Testis (tissue), 3 donors: ENCODE measurements around the gene PGAP1. TPM values are rescaled to one million over a fixed set of nuclear protein-coding genes. Genes with fewer than 3 reads are reported as not detected.
"Not testable (repeated sequence)": the region's sequence is repeated elsewhere in the genome, so short reads cannot be mapped to it uniquely, and the experiment has no call there.

Experiments
- DNase-seq: peaks from one replicate; pipeline ENCODE4 v3.0.0-alpha.2; 2019
- H3K27ac ChIP-seq, 2 donors: fragments of 200-600 bp; sonication (generic); one replicate each; pipeline ENCODE4 v1.5.1; 2019
- H3K27me3 ChIP-seq: fragments of 200-600 bp; sonication (generic); one replicate; pipeline ENCODE4 v1.5.1; 2019
- H3K36me3 ChIP-seq: fragments of 200-600 bp; sonication (generic); one replicate; pipeline ENCODE4 v1.5.1; 2017; ENCODE audit warnings: low read depth; ENCODE audit errors: missing control alignments
- H3K4me1 ChIP-seq: fragments of 200-600 bp; sonication (generic); one replicate; pipeline ENCODE4 v1.5.1; 2019
- H3K4me3 ChIP-seq, 2 donors: fragments of 200-600 bp; sonication (generic); one replicate each; pipeline ENCODE4 v1.5.1; 2017 to 2019
- H3K9me3 ChIP-seq: fragments of 200-600 bp; sonication (generic); one replicate; pipeline ENCODE4 v1.5.1; 2017
- POLR2A ChIP-seq: fragments of 450-650 bp; IDR thresholded peaks from one replicate; pipeline ENCODE4 v1.6.1; 2017; ENCODE audit warnings: antibody characterized with exemption, mild to moderate bottlenecking, moderate library complexity
- whole genome bisulfite sequencing, 2 donors: methylation state at CpG; one replicate each; pipeline ENCODE4 v1.1.5; 2018; 5-methylcytosine and 5-hydroxymethylcytosine counted together
- intact Hi-C: fragments of 100-400 bp; cut with DNase I; formaldehyde crosslinking; loops from one replicate; pipeline ENCODE4 v1.15.1; 2023; ENCODE audit warnings: low total_unique reads
- polyA plus RNA-seq: library from polyadenylated mRNA; stranded (reverse); fragments of 350-450 nt; fragmentation: Illumina TruSeq; extraction: RNeasy Lipid Tissue Mini Kit (QIAGEN cat#74804); gene quantifications from one replicate; pipeline ENCODE4 v1.2.3, GENCODE V29; 2014; ENCODE audit warnings: low read depth, low replicate concordance; ENCODE audit not compliant: insufficient read depth
- total RNA-seq, 2 donors: library from RNA; depleted of rRNA; stranded (reverse); fragments of >200 nt; gene quantifications; one replicate each; pipeline ENCODE4 v1.2.3, GENCODE V29; 2016
- TF ChIP-seq, protein P1 (sequence below), 3 experiments: fragments of 450-650 bp in 2 of 3; fragments of 200-600 bp in 1 of 3; sonication (generic) in 1 of 3; IDR thresholded peaks; one replicate each; pipeline ENCODE4 v1.5.1; 2016 to 2019; ENCODE audit warnings: antibody characterized with exemption in 3 of 3, mild to moderate bottlenecking in 2 of 3, moderate library complexity in 1 of 3

The PGAP1 gene
- total and polyA plus RNA-seq, 3 donors from 2014 or later = 6.7 to 10.9 (median 7.7) TPM

DNA sequence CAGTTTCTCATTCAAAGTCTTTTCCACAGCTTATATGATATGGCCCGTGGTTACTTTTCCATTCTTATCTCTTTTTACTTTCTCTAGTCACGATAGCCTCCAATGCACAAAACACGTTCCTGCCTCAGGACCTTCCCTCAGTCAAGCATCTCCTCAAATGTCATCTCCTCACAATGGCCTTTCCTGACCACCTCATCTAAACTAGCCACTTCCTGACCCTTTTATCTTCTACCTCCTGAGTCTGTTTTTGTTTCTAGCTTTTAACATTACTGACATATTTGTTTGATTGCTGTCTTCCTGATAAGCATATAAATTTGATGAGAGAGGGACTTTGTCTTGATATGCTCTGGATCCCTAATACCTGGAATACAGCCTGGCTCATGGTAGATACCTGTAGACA is 7.6 kb downstream of the PGAP1 start:
- DNase-seq = no peak
- TF ChIP-seq POLR2A = no peak
- TF ChIP-seq, protein P1, sequence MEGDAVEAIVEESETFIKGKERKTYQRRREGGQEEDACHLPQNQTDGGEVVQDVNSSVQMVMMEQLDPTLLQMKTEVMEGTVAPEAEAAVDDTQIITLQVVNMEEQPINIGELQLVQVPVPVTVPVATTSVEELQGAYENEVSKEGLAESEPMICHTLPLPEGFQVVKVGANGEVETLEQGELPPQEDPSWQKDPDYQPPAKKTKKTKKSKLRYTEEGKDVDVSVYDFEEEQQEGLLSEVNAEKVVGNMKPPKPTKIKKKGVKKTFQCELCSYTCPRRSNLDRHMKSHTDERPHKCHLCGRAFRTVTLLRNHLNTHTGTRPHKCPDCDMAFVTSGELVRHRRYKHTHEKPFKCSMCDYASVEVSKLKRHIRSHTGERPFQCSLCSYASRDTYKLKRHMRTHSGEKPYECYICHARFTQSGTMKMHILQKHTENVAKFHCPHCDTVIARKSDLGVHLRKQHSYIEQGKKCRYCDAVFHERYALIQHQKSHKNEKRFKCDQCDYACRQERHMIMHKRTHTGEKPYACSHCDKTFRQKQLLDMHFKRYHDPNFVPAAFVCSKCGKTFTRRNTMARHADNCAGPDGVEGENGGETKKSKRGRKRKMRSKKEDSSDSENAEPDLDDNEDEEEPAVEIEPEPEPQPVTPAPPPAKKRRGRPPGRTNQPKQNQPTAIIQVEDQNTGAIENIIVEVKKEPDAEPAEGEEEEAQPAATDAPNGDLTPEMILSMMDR (IDR thresholded peaks at IDR 0.05) = no peak
- no peak overlapping the region for H3K4me3 ChIP-seq
- no peaks in the 10 kb centered on the region for H3K36me3 ChIP-seq
- 92 to 95% methylated on average over 3 of the region's 3 CpGs for WGBS, 2 donors
- intact Hi-C loops = no loop called here
- no peak overlapping the region for H3K27ac ChIP-seq
- no peaks in the 10 kb centered on the region for H3K9me3 ChIP-seq
- H3K4me1 ChIP-seq = no peaks in the 10 kb centered on the region
- no peaks in the 10 kb centered on the region for H3K27me3 ChIP-seq

DNA sequence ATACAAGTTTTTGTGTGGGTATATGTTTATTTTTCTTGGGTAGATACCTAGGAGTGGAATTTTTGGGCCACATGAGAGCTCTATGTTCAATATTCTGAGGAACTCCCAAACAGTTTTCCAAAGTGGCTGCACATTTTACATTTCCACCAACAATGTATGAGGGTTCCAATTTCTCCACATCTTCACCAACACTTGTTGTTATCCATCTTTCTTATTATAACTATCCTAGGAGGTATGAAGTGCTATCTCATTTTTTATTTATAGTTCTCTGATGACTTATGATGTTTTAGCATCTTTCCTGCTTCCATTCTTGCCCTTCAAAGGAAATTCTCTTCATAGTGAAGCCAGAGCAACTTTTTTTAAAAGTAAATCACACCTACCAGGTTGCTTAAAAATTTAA is 8.7 kb downstream of the PGAP1 start:
- no peaks in the 10 kb centered on the region for H3K27me3 ChIP-seq
- no peaks in the 10 kb centered on the region for H3K9me3 ChIP-seq
- no peaks in the 10 kb centered on the region for H3K36me3 ChIP-seq
- TF ChIP-seq POLR2A = no peak
- TF ChIP-seq, protein P1 (IDR thresholded peaks at IDR 0.05) = no peak
- no peak overlapping the region for H3K27ac ChIP-seq
- H3K4me3 ChIP-seq = no peak overlapping the region
- H3K4me1 ChIP-seq = no peaks in the 10 kb centered on the region
- intact Hi-C loops = no loop called here
- DNase-seq = no peak

DNA sequence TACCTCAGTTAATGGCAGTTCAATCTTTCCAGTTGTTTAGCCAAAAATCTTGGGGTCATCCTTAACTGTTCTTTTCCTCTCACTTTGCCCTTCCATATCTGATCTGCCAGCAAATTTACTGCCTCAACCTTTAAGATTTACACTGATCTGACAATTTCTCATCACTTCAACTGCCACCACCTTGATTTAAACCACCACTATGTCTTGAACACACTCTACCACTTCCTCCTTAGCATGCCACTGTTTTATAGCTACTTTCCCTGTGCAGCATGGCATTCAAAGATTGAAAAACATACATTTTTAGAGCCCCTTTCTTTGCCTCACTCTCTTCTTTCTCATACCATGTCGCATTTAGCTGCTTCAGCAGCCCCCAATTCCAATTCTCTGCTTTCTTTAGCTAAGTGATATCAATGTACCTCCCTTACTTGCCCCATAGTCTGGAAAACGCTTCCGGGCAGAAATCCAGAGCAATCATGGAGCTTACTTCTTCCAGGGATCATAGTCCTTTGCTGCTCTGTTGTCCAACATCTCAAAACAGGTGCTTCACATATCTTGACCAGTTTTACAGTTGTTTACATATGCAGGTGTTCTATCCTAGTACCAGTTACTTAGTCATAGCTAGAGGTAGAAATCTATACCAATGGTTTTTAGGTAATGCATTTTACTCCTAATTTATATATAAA is 10.9 kb downstream of the PGAP1 start:
- Histone ChIP-seq H3K27ac (no peak overlapping the region), H3K27me3 (no peaks in the 10 kb centered on the region), H3K36me3 (no peaks in the 10 kb centered on the region), H3K9me3 (no peaks in the 10 kb centered on the region), H3K4me3 (no peak overlapping the region), H3K4me1 (no peaks in the 10 kb centered on the region)
- no peak for DNase-seq
- WGBS, 2 donors = 92 to 98% methylated on average over 3 of the region's 3 CpGs
- TF ChIP-seq POLR2A = no peak
- TF ChIP-seq, protein P1 (IDR thresholded peaks at IDR 0.05) = no peak
- intact Hi-C loops = no loop called here

DNA sequence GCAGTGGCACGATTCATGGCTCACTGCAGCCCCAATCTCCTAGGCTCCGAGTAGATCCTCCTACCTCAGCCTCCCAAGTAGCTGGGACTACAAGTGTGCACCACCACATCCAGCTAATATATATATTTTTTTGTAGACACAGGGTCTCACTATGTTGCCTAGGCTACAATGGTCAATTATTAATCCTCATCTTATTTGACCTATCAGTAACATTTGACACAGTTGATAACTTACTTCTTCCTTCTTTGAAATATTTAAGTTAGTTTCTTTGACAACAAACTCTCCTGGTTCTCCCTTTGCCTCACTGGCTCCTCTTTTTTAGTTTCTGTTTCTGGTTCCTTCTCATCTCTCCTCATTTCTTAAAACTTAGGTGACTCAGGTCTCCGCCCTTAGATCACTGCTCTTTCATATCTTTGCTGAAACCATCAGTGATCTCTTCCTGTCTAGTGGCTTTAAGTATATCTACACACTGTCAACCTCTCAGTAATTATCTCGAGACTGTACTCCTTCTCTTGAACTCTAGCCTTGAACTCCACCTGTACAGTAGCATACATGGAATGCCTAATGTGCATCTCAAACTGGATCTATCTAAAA is 11.5 kb downstream of the PGAP1 start:
- no peak for TF ChIP-seq POLR2A
- TF ChIP-seq, protein P1 (IDR thresholded peaks at IDR 0.05) = no peak
- H3K27ac ChIP-seq = no peak overlapping the region
- intact Hi-C loops = no loop called here
- H3K9me3 ChIP-seq = no peaks in the 10 kb centered on the region
- DNase-seq = no peak
- WGBS, 2 donors = 88 to 90% methylated on average over 4 of the region's 4 CpGs
- no peaks in the 10 kb centered on the region for H3K4me1 ChIP-seq
- no peaks in the 10 kb centered on the region for H3K27me3 ChIP-seq
- H3K36me3 ChIP-seq = no peaks in the 10 kb centered on the region
- no peak overlapping the region for H3K4me3 ChIP-seq

DNA sequence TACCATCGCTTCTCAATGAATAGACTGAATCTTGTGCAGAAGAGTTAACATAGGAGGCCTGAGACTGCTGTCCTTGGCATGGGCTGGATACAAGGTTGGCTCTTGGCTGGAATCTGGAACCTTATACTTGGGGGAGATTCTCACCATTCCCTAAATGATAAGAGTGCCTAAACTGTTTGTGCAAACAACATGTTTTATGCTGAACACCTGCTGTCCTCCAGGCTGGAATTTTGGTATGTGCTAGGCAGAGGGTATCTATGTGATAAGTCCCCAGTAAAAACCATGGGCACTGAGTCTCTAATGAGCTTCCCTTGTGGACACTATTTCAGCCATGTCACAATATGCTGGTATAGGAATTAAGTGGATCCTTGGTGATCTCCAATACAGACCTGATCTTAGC is 12.8 kb downstream of the PGAP1 start:
- WGBS, 2 donors = 87 to 100% methylated on average over 1 of the region's 1 CpG
- no peaks in the 10 kb centered on the region for H3K36me3 ChIP-seq

DNA sequence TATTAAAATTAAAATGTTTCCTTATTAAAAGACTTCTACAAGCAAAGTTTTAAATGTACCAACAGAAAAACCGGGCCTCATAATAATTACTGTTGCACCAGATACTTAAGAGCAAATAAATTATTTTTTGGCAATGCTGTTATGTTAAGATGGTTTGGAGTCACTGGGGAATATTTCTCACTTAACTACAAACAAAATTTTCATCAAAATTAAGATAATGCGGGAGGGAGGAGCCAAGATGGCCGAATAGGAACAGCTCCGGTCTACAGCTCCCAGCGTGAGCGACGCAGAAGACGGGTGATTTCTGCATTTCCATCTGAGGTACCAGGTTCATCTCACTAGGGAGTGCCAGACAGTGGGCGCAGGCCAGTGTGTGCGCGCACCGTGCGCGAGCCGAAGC is 21.1 kb downstream of the PGAP1 start:
- H3K27me3 ChIP-seq = not testable (repeated sequence)

More for the DNA sequence above, 12.8 kb downstream of the PGAP1 start:
- H3K4me3 ChIP-seq = no peak overlapping the region
- no peak for DNase-seq
- H3K4me1 ChIP-seq = no peaks in the 10 kb centered on the region
- intact Hi-C loops = no loop called here
- no peak overlapping the region for H3K27ac ChIP-seq
- no peaks in the 10 kb centered on the region for H3K27me3 ChIP-seq
- H3K9me3 ChIP-seq = no peaks in the 10 kb centered on the region
- TF ChIP-seq, protein P1 (IDR thresholded peaks at IDR 0.05) = no peak
- TF ChIP-seq POLR2A = no peak

More for the DNA sequence above, 21.1 kb downstream of the PGAP1 start:
- H3K27ac ChIP-seq, H3K36me3 ChIP-seq, DNase-seq, H3K9me3 ChIP-seq, H3K4me3 ChIP-seq, intact Hi-C loops, H3K4me1 ChIP-seq: not testable (repeated sequence)
- WGBS, 2 donors = 79 to 90% methylated on average over 8 to 9 of the region's 15 CpGs
